GM23338 (cell line): ENCODE data around the gene RPL14. TPM values are rescaled to one million over a fixed set of nuclear protein-coding genes. Genes with fewer than 3 reads are reported as not detected.

Source experiments
- ATAC-seq: fragments of 200-7000 bp; cut with Tn5 transposase; 3 replicates; pipeline ENCODE4 v1.9.1; 2020
- DNase-seq: peaks from one replicate; pipeline ENCODE4 v3.0.0-alpha.2; 2015; ENCODE audit warnings: low spot score
- H2AFZ ChIP-seq: fragments of 200-600 bp; sonication (generic); 2 replicates; pipeline ENCODE4 v1.8.0; 2016; ENCODE audit warnings: antibody characterized with exemption, mild to moderate bottlenecking, moderate library complexity
- H3F3A ChIP-seq: fragments of 200-600 bp; sonication (generic); replicated peaks from 2 replicates; pipeline ENCODE4 v1.8.0; 2017; ENCODE audit warnings: antibody characterized with exemption, mixed run types, low read depth
- H3K27ac ChIP-seq: fragments of 200-600 bp; sonication (generic); 2 replicates; pipeline ENCODE4 v1.6.1; 2016; ENCODE audit warnings: low read depth
- H3K27me3 ChIP-seq: fragments of 200-600 bp; sonication (generic); 2 replicates; pipeline ENCODE4 v1.8.0; 2016; ENCODE audit warnings: mild to moderate bottlenecking, mixed run types, moderate library complexity; ENCODE audit not compliant: insufficient read depth
- H3K36me3 ChIP-seq: fragments of 200-600 bp; sonication (generic); 2 replicates; pipeline ENCODE4 v1.8.0; 2016; ENCODE audit warnings: mild to moderate bottlenecking; ENCODE audit not compliant: insufficient read depth
- H3K4me1 ChIP-seq: fragments of 200-600 bp; sonication (generic); 2 replicates; pipeline ENCODE4 v1.8.0; 2016; ENCODE audit warnings: mild to moderate bottlenecking, moderate library complexity; ENCODE audit not compliant: insufficient read depth
- H3K4me2 ChIP-seq: fragments of 200-600 bp; sonication (generic); 2 replicates; pipeline ENCODE4 v1.7.1; 2017; ENCODE audit warnings: mixed run types
- H3K4me3 ChIP-seq: fragments of 200-600 bp; sonication (generic); 2 replicates; pipeline ENCODE4 v1.6.1; 2016; ENCODE audit warnings: mixed run types
- H3K79me2 ChIP-seq: fragments of 200-600 bp; sonication (generic); replicated peaks from 2 replicates; pipeline ENCODE4 v1.8.0; 2017; ENCODE audit warnings: mild to moderate bottlenecking; ENCODE audit not compliant: insufficient read depth
- H3K9me2 ChIP-seq: fragments of 200-600 bp; sonication (generic); 2 replicates; pipeline ENCODE4 v1.8.0; 2017; ENCODE audit not compliant: insufficient read depth
- H4K20me1 ChIP-seq: fragments of 200-600 bp; sonication (generic); replicated peaks from 2 replicates; pipeline ENCODE4 v1.8.0; 2017; ENCODE audit warnings: mild to moderate bottlenecking; ENCODE audit not compliant: insufficient read depth
- H3K27ac Mint-ChIP-seq: 2 replicates; pipeline ENCODE4 v1.8.0; 2020; ENCODE audit warnings: inconsistent platforms, mild to moderate bottlenecking, moderate library complexity, mixed read lengths
- H3K27me3 Mint-ChIP-seq: 3 replicates; pipeline ENCODE4 v1.8.0; 2022; ENCODE audit warnings: low read depth, mild to moderate bottlenecking, moderate library complexity, mixed read lengths, inconsistent platforms; ENCODE audit not compliant: insufficient read depth, poor library complexity
- H3K36me3 Mint-ChIP-seq: 3 replicates; pipeline ENCODE4 v1.8.0; 2021; ENCODE audit warnings: low read depth, mild to moderate bottlenecking, inconsistent platforms, moderate library complexity, mixed read lengths
- H3K4me1 Mint-ChIP-seq: 3 replicates; pipeline ENCODE4 v1.8.0; 2020; ENCODE audit warnings: mild to moderate bottlenecking, inconsistent platforms, mixed read lengths
- H3K4me3 Mint-ChIP-seq: 3 replicates; pipeline ENCODE4 v1.8.0; 2021; ENCODE audit warnings: moderate library complexity, mild to moderate bottlenecking, inconsistent platforms, mixed read lengths
- H3K9me3 Mint-ChIP-seq: 3 replicates; pipeline ENCODE4 v1.8.0; 2020; ENCODE audit warnings: moderate library complexity, mild to moderate bottlenecking, inconsistent platforms, mixed read lengths
- CREB1 ChIP-seq: fragments of 250-450 bp; sonication (Bioruptor Pico); IDR thresholded peaks from 2 replicates; pipeline ENCODE4 v1.5.0; 2020; ENCODE audit warnings: low read depth, mild to moderate bottlenecking, moderate library complexity
- EZH2 ChIP-seq: fragments of 200-600 bp; sonication (generic); IDR thresholded peaks from one replicate; pipeline ENCODE4 v1.8.0; 2017; ENCODE audit warnings: antibody characterized with exemption, mild to moderate bottlenecking, low read depth; ENCODE audit not compliant: unreplicated experiment
- EZH2phosphoT487 ChIP-seq: fragments of 200-600 bp; sonication (generic); IDR thresholded peaks from one replicate; pipeline ENCODE4 v1.8.1; 2018; ENCODE audit warnings: antibody characterized with exemption; ENCODE audit not compliant: unreplicated experiment
- JUNB ChIP-seq: IDR thresholded peaks from one replicate; pipeline ENCODE4 v1.6.1; 2016; ENCODE audit warnings: antibody characterized with exemption; ENCODE audit not compliant: unreplicated experiment
- NANOG ChIP-seq: IDR thresholded peaks from 2 replicates; pipeline ENCODE4 v1.6.1; 2016; ENCODE audit warnings: antibody characterized with exemption, borderline replicate concordance
- POLR2AphosphoS5 ChIP-seq: IDR thresholded peaks from 2 replicates; pipeline ENCODE4 v1.6.1; 2016; ENCODE audit warnings: antibody characterized with exemption, low read depth
- STAT1 ChIP-seq: IDR thresholded peaks from one replicate; pipeline ENCODE4 v1.6.1; 2016; ENCODE audit warnings: antibody characterized with exemption; ENCODE audit not compliant: unreplicated experiment
- ZNF114 ChIP-seq: fragments of 250-450 bp; sonication (Bioruptor Pico); IDR thresholded peaks from 2 replicates; pipeline ENCODE4 v1.5.0; 2020; ENCODE audit warnings: mild to moderate bottlenecking, moderate library complexity
- ZNF331 ChIP-seq: fragments of 250-450 bp; sonication (Bioruptor Pico); IDR thresholded peaks from 2 replicates; pipeline ENCODE4 v1.5.0; 2020; ENCODE audit warnings: low read depth, mild to moderate bottlenecking, moderate library complexity
- polyA plus RNA-seq: library from polyadenylated mRNA; unstranded; fragments of >200 nt; fragmentation: Nextera tagmentation; extraction: Ambion mirVana; gene quantifications from 2 replicates; pipeline ENCODE4 v1.2.1, GENCODE V29; 2016
- total RNA-seq: library from RNA; depleted of rRNA; stranded (reverse); fragments of >200 nt; shearing (Covaris generic); gene quantifications from 2 replicates; pipeline ENCODE4 v1.2.3, GENCODE V29; 2014
- TF ChIP-seq, protein P1 (sequence below): fragments of 250-450 bp; sonication (Bioruptor Pico); IDR thresholded peaks from 2 replicates; pipeline ENCODE4 v1.5.0; 2020; ENCODE audit warnings: mild to moderate bottlenecking, moderate library complexity
- TF ChIP-seq, protein P2 (sequence below), 2 experiments: fragments of 200-600 bp in 1 of 2; sonication (generic) in 1 of 2; conservative IDR thresholded peaks; 2 replicates each; pipeline versions ENCODE4 v1.5.1 to v1.6.1; 2016 to 2017; ENCODE audit warnings: antibody characterized with exemption in 2 of 2, low read depth in 2 of 2, mild to moderate bottlenecking in 2 of 2, moderate library complexity in 1 of 2
- TF ChIP-seq, protein P3 (sequence below): IDR thresholded peaks from one replicate; pipeline ENCODE4 v1.6.1; 2018; ENCODE audit warnings: antibody characterized with exemption; ENCODE audit not compliant: unreplicated experiment
- TF ChIP-seq, protein P4 (sequence below): IDR thresholded peaks from 2 replicates; pipeline ENCODE4 v1.6.1; 2016; ENCODE audit warnings: antibody characterized with exemption

RPL14 gene
- total and polyA plus RNA-seq, 2 experiments from 2014 or later: 596 to 1,748 TPM

DNA sequence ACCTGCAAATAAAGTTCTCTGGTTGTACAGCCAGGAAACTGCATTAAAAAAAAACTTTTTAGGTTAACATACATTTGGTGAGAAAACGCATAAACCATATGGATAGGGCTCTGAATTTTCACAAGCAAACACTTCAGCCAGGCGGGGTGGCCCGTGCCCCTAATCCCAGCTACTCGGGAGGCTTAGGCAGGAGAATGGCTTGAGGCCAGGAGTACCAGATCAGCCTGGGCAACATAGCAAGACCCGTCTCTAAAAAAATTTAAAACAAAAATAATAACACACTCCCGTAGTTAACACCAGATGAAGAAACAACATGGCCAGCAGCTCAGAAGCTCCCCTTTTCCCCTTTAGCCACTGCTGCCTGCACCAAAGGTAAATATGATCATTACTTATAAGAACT lies 3.2 kb upstream of the RPL14 start:
- Histone ChIP-seq H3F3A (peaks cover 13% of the 10 kb centered on the region), H3K27ac (no peak overlapping the region), H3K9me2 (no peaks in the 10 kb centered on the region), H3K4me3 (peak overlapping the region; percentile 46), H3K4me2 (peak overlapping the region; percentile 69), H2AFZ (no peak overlapping the region), H3K36me3 (peaks cover 12% of the 10 kb centered on the region), H4K20me1 (peaks cover 13% of the 10 kb centered on the region), H3K27me3 (no peaks in the 10 kb centered on the region), H3K79me2 (peaks cover 18% of the 10 kb centered on the region), H3K4me1 (peaks cover 11% of the 10 kb centered on the region)
- H3K4me3 Mint-ChIP-seq: peak overlapping the region; percentile 90; the same call in 2 of the 3 replicates
- H3K9me3 Mint-ChIP-seq: no peaks in the 10 kb centered on the region
- ATAC-seq: no peak
- H3K27ac Mint-ChIP-seq: no peak overlapping the region
- no peak for DNase-seq
- peaks cover 20% of the 10 kb centered on the region for H3K4me1 Mint-ChIP-seq
- peaks cover 23% of the 10 kb centered on the region for H3K36me3 Mint-ChIP-seq
- H3K27me3 Mint-ChIP-seq: peaks cover 6% of the 10 kb centered on the region
- TF ChIP-seq POLR2AphosphoS5 (no peak), EZH2phosphoT487 (no peak), JUNB (no peak), CREB1 (CRISPR knock-in tag) (no peak), ZNF114 (no peak), NANOG (no peak), EZH2 (no peak), STAT1 (no peak), ZNF331 (CRISPR knock-in tag) (no peak)
- TF ChIP-seq, protein P1, sequence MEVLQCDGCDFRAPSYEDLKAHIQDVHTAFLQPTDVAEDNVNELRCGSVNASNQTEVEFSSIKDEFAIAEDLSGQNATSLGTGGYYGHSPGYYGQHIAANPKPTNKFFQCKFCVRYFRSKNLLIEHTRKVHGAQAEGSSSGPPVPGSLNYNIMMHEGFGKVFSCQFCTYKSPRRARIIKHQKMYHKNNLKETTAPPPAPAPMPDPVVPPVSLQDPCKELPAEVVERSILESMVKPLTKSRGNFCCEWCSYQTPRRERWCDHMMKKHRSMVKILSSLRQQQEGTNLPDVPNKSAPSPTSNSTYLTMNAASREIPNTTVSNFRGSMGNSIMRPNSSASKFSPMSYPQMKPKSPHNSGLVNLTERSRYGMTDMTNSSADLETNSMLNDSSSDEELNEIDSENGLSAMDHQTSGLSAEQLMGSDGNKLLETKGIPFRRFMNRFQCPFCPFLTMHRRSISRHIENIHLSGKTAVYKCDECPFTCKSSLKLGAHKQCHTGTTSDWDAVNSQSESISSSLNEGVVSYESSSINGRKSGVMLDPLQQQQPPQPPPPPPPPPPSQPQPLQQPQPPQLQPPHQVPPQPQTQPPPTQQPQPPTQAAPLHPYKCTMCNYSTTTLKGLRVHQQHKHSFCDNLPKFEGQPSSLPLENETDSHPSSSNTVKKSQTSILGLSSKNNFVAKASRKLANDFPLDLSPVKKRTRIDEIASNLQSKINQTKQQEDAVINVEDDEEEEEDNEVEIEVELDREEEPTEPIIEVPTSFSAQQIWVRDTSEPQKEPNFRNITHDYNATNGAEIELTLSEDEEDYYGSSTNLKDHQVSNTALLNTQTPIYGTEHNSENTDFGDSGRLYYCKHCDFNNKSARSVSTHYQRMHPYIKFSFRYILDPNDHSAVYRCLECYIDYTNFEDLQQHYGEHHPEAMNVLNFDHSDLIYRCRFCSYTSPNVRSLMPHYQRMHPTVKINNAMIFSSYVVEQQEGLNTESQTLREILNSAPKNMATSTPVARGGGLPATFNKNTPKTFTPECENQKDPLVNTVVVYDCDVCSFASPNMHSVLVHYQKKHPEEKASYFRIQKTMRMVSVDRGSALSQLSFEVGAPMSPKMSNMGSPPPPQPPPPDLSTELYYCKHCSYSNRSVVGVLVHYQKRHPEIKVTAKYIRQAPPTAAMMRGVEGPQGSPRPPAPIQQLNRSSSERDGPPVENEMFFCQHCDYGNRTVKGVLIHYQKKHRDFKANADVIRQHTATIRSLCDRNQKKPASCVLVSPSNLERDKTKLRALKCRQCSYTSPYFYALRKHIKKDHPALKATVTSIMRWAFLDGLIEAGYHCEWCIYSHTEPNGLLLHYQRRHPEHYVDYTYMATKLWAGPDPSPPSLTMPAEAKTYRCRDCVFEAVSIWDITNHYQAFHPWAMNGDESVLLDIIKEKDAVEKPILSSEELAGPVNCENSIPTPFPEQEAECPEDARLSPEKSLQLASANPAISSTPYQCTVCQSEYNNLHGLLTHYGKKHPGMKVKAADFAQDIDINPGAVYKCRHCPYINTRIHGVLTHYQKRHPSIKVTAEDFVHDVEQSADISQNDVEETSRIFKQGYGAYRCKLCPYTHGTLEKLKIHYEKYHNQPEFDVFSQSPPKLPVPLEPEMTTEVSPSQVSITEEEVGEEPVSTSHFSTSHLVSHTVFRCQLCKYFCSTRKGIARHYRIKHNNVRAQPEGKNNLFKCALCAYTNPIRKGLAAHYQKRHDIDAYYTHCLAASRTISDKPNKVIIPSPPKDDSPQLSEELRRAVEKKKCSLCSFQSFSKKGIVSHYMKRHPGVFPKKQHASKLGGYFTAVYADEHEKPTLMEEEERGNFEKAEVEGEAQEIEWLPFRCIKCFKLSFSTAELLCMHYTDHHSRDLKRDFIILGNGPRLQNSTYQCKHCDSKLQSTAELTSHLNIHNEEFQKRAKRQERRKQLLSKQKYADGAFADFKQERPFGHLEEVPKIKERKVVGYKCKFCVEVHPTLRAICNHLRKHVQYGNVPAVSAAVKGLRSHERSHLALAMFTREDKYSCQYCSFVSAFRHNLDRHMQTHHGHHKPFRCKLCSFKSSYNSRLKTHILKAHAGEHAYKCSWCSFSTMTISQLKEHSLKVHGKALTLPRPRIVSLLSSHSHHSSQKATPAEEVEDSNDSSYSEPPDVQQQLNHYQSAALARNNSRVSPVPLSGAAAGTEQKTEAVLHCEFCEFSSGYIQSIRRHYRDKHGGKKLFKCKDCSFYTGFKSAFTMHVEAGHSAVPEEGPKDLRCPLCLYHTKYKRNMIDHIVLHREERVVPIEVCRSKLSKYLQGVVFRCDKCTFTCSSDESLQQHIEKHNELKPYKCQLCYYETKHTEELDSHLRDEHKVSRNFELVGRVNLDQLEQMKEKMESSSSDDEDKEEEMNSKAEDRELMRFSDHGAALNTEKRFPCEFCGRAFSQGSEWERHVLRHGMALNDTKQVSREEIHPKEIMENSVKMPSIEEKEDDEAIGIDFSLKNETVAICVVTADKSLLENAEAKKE (CRISPR knock-in tag): no peak
- TF ChIP-seq, protein P2, sequence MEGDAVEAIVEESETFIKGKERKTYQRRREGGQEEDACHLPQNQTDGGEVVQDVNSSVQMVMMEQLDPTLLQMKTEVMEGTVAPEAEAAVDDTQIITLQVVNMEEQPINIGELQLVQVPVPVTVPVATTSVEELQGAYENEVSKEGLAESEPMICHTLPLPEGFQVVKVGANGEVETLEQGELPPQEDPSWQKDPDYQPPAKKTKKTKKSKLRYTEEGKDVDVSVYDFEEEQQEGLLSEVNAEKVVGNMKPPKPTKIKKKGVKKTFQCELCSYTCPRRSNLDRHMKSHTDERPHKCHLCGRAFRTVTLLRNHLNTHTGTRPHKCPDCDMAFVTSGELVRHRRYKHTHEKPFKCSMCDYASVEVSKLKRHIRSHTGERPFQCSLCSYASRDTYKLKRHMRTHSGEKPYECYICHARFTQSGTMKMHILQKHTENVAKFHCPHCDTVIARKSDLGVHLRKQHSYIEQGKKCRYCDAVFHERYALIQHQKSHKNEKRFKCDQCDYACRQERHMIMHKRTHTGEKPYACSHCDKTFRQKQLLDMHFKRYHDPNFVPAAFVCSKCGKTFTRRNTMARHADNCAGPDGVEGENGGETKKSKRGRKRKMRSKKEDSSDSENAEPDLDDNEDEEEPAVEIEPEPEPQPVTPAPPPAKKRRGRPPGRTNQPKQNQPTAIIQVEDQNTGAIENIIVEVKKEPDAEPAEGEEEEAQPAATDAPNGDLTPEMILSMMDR (conservative IDR thresholded peaks at IDR 0.05; ENCODE audit: low read depth in 2 of 2): no peak
- TF ChIP-seq, protein P3, sequence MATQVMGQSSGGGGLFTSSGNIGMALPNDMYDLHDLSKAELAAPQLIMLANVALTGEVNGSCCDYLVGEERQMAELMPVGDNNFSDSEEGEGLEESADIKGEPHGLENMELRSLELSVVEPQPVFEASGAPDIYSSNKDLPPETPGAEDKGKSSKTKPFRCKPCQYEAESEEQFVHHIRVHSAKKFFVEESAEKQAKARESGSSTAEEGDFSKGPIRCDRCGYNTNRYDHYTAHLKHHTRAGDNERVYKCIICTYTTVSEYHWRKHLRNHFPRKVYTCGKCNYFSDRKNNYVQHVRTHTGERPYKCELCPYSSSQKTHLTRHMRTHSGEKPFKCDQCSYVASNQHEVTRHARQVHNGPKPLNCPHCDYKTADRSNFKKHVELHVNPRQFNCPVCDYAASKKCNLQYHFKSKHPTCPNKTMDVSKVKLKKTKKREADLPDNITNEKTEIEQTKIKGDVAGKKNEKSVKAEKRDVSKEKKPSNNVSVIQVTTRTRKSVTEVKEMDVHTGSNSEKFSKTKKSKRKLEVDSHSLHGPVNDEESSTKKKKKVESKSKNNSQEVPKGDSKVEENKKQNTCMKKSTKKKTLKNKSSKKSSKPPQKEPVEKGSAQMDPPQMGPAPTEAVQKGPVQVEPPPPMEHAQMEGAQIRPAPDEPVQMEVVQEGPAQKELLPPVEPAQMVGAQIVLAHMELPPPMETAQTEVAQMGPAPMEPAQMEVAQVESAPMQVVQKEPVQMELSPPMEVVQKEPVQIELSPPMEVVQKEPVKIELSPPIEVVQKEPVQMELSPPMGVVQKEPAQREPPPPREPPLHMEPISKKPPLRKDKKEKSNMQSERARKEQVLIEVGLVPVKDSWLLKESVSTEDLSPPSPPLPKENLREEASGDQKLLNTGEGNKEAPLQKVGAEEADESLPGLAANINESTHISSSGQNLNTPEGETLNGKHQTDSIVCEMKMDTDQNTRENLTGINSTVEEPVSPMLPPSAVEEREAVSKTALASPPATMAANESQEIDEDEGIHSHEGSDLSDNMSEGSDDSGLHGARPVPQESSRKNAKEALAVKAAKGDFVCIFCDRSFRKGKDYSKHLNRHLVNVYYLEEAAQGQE: no peak
- TF ChIP-seq, protein P4, sequence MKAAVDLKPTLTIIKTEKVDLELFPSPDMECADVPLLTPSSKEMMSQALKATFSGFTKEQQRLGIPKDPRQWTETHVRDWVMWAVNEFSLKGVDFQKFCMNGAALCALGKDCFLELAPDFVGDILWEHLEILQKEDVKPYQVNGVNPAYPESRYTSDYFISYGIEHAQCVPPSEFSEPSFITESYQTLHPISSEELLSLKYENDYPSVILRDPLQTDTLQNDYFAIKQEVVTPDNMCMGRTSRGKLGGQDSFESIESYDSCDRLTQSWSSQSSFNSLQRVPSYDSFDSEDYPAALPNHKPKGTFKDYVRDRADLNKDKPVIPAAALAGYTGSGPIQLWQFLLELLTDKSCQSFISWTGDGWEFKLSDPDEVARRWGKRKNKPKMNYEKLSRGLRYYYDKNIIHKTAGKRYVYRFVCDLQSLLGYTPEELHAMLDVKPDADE: no peak
